Hematopoietic multipotent progenitor cell treated with erythropoietin and hydrocortisone succinate and interleukin-3 and kit ligand, for 15 days (in vitro differentiated cells): ENCODE results near the gene CXCL16.
"Not testable (repeated sequence)": the region's sequence is repeated elsewhere in the genome, so short reads cannot be mapped to it uniquely, and the experiment has no call there.

Experiments
- DNase-seq: peaks from one replicate; pipeline ENCODE4 v3.0.0-alpha.2; 2015; ENCODE audit warnings: low spot score

CXCL16 gene

DNA sequence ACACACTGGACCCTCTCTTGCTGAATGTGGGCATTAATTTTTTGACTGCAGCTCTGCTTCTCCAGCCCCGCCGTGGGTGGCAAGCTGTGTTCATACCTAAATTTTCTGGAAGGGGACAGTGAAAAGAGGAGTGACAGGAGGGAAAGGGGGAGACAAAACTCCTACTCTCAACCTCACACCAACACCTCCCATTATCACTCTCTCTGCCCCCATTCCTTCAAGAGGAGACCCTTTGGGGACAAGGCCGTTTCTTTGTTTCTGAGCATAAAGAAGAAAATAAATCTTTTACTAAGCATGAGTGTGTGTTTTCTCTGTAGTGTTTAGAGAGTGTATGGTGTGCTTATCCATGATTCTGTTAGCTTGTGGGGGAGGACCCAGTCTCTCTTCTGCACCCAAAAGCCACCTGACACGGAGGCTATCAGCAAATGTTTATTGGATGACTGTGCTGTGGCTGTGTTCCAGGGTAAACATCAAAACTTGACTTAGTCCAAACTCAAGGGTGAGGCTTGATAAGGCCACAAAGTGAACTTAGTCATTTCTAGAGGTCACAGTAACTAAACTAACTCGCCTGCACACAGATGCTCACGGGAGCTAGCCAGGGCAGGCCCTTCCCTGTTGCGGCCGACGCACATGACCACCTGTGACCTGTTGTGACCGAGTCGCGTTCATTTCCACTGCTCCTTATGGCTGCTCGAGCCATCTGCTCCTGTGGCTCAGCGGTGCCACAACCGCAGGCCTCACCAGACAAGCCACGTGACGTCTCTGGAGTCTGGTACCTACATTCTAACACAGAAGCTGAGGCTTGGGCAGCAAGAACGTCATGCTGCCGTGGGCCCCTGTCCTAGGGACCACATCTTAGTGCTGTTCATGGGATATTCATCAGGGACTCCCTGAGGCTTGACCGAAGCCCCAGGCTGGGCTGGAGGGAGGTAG lies 18.3 kb downstream of the CXCL16 start:
- peak; percentile 96 for DNase-seq

DNA sequence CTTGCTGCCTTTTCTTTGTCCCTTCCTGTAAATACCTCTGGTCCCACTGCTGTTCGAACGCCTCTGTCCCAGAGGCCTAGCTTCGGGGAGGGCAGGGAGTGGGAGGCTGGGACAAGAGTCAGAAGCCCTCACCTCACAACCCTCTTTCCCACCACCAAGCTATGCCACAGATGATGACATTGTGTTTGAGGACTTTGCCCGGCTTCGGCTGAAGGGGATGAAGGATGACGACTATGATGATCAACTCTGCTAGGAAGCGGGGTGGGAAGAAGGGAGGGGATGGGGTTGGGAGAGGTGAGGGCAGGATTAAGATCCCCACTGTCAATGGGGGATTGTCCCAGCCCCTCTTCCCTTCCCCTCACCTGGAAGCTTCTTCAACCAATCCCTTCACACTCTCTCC lies 18.9 kb downstream of the CXCL16 start:
- no peak for DNase-seq

DNA sequence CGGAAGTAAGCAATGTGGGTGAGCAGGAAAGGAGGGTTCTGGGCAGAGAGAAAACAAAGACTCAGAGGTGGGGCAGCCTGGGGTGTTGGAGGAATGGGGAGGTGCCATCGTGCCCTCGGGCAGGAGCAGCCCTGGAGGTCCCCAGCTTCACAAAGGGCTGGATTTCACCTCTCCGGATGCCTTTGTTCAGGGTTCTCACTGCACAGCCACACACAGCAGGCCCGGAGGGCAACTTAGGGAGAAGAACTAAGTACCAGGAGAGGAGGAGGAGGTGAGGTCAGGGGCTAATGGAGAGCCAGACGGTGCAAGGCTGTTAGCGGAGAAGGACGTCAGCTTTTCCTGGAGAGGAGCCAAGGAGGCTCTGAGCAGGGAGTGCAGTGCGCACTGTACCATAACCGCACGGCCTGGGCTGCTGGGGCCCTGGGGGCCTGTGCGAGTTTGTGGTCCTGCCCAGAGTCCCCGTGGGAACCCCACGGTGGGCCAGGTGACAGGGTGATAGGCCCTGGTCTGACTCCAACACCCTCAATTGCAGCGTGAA lies 20.0 kb downstream of the CXCL16 start:
- DNase-seq, result peak; percentile 53

DNA sequence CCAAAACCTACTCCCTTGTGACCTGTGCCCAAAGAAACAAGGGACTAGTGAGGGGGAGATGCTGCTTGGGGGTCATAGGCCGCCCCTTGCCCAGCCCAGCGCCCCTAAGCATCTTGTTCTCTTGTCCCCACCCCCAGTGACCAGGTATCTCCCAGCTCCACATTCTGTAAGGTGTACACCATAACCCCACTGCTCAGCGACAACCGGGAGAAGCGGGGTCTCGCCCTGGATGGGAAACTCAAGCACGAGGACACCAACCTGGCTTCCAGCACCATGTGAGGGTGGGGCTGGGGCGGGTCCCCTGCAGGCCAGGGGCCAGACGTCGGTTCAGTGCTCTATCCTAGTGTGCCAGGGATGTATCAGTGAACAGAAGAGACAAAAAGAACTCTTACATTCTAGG lies 20.6 kb downstream of the CXCL16 start:
- no peak for DNase-seq

DNA sequence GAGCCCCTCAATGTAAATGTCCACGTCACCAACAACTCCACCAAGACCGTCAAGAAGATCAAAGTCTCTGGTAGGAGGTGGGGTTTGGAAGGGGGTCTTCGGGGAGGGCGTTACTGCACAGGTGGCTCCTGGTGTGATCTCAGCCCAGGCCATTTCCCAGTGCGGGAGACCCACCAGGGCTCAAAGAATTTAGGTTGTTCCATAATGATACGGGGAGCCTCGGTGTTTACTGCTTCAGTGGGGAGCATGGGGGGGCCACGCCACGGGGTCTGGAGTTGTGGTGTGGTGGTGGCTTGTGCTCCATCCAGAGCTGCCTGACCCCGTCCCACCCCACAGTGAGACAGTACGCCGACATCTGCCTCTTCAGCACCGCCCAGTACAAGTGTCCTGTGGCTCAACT lies 21.5 kb downstream of the CXCL16 start:
- no peak for DNase-seq

DNA sequence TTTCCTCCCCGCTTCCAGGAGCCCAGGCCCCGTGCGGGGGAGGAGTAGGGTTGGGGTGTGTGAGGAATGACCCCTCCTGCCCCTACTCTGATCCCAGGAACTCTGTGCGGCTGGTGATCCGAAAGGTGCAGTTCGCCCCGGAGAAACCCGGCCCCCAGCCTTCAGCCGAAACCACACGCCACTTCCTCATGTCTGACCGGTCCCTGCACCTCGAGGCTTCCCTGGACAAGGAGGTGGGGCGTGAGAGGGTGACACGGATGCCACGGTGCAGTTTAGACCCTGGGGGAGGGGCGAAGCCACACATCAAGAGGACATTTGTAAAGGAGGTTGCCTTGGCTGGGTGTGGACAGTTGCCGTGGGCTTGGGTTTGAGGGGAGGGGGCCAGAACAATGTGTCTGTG lies 21.9 kb downstream of the CXCL16 start:
- DNase-seq, result no peak

DNA sequence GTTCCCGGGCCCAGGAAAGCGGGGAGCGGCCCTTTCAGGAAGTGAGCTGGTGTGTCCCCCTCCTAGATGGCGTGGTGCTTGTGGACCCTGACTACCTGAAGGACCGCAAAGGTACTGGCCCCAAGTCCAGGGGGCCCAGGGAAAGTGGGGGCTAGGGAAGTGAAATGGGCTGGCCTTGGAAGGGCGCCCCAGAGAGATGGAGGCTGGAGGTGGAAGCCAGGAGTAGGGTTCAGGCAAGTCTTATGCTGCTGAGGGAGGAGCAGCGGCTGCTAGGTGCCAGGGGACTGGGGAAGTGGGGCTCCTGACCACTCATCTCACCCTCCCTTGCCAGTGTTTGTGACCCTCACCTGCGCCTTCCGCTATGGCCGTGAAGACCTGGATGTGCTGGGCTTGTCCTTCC lies 23.6 kb downstream of the CXCL16 start:
- DNase-seq, result no peak

DNA sequence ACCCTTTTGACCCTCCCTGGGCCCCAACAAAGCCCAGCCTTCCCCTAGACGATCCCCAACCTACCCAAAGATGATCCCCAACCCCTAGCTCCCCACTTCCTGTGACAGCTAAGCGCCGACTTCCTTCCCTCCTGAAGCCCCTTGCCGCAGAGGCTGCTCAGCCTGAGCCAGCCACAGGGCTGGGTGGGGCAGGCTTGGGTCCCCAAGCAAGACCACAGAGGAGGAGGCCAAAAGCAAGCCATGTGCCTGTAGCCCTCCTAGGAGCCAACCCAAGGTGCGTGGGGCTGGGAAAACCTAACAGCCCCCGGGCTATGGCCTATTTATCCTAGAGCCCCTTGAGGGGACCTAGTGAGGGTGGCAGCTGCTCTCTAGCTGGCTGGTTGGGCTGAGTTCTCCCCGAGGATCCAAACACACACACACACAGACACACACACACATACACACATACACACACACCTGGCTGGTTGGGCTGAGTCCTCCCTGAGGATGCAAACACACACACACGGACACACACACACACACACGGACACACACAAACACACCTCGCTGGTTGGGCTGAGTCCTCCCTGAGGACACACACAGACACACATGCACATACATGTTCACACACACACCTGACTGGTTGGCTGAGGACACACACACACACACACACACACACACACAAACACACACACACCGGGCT lies 24.5 kb downstream of the CXCL16 start:
- no peak for DNase-seq

DNA sequence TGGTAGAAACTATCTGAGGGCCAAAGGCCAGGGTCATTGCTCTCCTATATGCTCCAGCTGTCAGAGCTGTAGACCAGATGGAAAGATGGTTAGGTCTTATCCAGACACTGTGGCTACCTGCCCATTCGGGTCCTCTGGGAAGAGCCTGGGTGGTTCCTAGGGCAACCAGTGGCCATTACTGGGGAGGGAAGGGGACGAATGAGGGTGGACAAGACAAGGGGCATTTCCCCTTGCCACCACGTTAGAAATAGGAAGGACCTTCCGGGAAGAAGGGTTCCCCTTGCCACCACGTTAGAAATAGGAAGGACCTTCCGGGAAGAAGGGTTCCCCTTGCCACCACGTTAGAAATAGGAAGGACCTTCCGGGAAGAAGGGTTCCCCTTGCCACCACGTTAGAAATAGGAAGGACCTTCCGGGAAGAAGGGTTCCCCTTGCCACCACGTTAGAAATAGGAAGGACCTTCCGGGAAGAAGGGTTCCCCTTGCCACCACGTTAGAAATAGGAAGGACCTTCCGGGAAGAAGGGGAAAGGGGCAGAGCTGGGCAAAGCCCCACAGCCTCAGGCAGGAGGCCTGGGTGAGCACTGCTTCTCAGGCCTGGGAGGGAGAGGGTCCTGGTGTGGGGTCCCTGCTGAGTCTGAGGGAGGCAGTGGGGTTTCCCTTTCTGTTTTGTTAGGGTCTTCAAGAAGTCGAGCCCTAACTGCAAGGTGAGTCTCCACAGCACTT lies 25.2 kb downstream of the CXCL16 start:
- DNase-seq, result not testable (repeated sequence)

DNA sequence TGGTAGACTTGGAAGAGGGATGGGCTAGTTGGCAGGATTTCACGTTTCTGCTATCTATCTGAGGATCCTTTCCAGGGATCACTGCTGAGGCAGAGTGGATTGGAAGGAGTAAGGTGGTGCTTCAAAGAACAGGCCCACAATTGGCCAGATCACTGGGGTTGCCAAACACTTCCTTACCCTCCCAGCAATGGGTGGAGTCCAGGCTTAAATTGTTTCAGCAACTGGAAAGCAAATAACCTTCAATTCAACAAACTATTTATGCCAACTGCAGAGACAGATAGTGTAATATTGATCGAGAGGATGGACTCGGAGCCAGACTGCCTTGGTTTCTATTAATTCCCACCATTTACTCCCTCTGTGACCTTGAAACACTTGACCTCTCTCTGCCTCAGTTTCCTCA lies 27.2 kb downstream of the CXCL16 start:
- DNase-seq, result no peak

DNA sequence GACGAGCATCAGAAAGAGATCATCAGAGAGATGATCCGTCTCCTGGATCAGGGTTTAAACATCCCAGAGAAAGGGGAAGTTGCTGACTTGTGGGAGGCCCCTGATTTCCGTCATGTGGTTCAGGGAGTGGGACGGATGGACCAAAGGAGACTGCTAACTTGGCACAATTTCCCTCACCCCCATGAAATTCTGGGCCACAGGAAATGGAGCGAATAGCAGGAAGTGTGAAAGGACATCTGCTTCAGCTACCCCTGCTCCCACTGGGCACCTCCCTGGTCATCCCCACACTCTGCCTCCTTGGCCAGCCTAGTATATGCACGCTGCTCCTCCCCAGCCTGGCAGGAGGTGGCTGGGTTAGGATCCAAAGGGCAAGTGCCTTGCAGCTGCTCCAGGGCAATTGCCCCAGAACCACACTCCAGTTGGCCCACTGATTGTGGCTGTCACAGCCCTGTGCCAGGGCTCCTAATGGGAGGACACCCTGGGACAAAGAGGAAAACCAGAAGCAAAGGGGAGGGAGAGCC lies 28.0 kb downstream of the CXCL16 start:
- no peak for DNase-seq

DNA sequence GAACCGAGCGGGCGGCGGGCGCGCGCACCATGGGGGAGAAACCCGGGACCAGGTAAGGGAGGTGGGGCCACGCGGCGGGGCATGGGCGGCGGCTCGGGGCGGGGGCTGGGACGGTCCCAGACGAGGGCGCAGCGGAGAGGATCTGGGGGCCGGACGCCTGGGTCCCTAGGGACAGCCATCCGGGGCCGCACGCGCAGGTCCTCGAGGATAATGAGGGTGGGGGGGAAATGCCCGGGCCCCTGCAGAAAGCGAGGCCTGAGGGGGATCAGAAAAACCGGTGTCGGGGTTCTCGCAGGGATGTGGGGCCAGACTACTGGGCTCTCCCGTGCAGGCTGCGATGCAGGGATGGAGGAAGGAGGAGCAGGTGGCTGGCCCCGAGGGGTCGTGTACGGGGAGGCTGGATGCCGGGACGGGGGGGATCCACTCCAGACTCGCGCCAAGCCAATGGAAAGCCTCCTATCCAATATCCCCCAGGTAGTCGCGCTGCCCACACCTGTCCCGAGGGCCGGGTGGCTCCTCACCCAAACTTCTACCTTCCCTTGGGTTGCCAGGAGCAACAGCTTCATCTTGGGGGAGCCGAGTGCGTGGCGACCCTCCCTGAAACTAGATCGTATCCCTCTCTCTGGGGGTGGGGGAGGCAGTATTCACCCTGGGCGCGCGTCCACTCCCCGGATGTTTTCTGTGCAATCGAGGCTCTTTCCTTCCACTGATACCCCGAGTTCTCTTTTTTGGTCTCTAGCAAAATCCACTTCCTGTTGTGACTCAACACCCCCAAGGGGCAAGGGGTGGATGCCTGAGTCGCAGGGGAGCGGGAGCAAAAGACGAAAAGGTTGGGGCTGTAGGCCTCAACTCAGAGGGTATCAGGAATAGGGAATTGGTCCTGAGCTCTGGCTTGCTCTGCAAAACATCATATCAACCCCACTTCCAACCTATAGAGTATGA lies 28.8 kb downstream of the CXCL16 start:
- DNase-seq, result no peak

DNA sequence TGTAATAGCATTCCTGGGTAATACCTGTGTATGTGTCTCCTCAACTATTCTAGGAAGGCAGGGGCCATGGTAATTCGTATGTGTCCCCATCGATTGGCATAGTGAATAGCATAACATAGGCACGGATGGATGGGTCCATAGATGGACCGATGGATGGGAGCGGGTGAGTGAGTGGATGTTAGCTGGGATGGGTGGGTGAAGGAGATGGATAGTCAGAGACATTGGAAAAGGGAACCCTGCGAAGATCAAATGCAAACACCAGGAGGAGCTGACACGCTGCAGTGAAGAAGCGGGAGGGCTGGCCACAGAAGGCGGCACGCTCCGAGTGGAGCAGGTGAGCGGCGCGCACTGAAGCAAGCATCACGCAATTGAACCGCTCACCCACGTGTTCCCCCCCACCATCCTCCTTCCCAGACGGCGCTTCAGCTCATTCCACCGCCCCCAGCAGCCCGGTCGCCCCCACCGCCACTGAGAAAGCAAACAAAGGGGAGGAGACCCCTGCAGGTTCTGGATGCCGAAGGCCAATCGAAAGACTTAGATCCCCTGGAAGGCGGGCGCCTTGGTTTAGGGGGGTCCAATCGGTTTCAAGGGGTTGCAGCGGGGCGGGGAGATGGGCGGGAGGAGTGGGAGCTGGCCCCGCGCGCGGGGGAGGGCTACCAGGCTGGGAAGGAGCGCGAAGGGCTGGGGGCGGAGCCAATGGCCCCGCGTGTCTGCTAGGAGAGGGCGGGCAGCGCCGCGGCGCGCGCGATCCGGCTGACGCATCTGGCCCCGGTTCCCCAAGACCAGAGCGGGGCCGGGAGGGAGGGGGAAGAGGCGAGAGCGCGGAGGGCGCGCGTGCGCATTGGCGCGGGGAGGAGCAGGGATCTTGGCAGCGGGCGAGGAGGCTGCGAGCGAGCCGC lies 29.7 kb downstream of the CXCL16 start, which contains the start of gene ARRB2:
TSS of gene ARRB2 (plus strand) at position 839 of the 899 bp plus-strand sequence. CDS start 90 bp downstream, outside the sequence.
- DNase-seq, result peak; percentile 97

DNA sequence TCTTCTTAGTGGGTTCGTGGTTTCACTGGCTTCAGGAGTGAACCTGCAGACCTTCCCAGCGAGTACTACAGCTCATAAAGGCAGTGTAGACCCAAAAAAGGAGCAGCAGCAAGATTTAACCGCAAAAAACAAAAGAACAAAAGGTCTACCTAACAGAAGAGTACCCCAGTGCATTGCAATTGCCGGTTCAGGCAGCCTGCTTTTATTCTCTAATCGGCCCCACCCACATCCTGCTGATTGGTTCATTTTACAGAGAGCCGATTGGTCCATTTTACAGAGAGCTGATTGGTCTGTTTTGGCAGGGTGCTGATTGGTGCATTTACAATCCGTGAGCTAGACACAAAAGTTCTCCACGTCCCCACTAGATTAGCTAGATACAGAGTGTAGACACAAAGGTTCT lies 31.3 kb downstream of the CXCL16 start:
- DNase-seq, result peak; percentile 72

DNA sequence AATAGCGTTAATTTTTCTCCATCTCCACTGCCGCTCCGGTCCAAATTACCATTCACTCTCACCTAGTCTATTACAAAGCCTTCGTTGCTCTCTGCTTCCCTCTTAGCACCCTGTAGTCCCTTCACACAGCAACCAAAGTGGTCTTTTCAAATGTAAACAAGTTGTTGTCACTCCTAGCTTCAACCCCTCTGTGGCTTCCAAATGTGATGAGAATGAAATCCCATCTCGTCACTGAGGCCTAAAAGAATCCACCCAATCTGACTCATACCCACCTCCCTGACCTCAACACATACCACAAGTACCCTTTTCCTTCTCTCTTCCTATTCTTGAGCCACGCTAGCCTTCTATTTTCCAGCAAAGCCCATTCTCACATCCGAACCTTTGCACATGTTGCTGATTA lies 33.6 kb downstream of the CXCL16 start:
- no peak for DNase-seq

DNA sequence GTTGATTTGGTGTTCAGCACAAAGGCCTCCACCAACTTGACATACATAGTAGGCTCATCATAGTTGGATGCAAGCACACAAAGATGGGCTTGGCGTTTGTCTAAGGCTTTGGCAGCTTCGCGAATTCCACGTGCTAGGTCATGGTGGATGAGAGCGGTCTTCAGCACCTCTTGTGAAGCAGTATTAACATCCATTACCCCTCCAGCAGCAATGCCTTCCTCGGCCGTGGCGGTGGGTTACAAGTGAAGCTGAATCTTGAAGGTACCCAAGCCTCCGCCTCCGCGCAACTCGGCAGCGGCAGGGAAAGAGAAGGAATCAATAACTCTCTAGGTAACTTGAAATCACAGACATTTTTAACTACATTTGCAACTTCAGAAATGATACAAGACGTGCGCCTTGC lies 34.7 kb downstream of the CXCL16 start:
- no peak for DNase-seq

DNA sequence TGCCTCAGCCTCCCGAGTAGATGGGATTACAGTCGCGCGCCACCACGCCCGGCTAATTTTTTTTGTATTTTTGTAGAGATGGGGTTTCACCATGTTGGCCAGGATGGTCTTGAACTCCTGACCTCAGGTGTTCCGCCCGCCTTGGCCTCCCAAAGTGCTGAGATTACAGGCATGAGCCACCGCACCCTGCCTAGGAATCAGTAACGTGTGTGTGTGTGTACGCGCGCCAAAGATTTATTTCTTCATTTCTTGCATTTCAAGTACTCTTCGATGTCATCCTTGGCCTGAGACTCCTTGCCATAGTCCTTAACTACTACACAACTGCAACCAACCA lies 35.2 kb downstream of the CXCL16 start:
- not testable (repeated sequence) for DNase-seq

DNA sequence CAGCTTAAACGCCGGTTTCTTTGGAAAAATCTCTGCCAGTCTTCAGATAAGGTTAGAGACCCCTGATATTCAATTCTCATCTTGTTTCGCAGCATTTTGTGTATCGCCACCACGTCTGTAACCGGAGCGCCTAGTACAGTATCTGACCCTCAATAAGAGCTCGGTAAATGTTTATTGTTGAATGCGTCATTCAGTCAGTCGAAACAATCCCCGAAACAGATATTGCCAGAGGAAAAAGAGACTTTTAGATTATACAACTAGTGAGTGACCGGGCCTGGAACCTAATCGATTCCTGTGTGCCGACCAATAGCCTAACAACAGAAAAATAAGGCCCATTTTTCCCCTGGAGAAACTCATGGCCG lies 36.4 kb downstream of the CXCL16 start:
- no peak for DNase-seq

DNA sequence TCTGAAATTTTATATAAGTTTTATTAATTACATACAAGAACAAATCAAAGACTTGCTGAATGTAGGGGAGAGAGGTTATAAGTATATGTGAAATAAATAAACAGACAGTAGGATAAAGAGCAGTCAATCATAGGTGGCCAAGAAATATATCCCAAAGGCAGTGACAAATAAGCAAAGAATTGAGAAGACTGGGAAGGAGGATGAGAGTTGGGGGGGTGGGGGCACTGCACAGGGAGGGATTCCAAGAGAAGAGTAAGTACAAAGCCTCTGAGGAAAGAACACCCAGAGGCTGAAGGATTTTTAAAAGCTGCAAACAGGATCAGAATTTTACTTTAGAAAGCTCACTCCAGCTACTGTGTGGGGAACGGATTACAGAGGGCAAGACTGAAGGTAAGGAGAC lies 38.6 kb downstream of the CXCL16 start:
- DNase-seq, result no peak

DNA sequence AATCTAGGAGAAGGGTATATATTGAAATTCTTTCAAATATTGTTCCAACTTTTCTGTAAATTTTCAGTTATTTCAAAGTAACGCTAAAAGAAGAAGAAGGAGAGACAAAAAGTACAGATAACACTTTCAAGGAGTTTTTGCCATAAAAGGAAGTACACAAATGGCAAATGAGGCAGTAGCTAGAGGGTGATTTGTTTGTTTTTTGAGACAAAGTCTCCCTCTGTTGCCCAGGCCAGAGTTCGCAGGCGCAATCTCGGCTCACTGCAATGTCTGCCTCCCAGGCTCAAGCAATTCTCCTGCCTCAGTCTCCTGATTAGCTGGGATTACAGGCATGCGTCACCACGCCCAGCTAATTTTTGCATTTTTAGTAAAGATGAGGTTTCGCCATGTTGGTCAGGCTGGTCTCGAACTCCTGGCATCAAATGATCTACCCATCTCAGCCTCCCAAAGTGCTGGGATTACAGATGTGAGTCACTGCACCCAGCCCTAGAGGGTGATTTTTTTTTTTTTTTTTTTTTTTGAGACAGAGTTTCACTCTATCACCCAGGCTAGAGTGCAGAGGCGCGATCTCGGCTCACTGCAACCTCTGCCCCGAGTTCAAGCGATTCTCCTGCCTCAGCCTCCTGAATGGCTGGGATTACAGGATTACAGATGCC lies 40.2 kb downstream of the CXCL16 start:
- DNase-seq, result not testable (repeated sequence)
